Epithelial cell of proximal tubule (primary cell): ENCODE data around the gene TCN2. TPM values are rescaled to one million over a fixed set of nuclear protein-coding genes. Genes with fewer than 3 reads are reported as not detected.

Experiments
- DNase-seq: peaks from one replicate; pipeline ENCODE4 v3.0.0-alpha.2; 2011; ENCODE audit warnings: low read depth
- H3K4me3 ChIP-seq: 2 replicates; pipeline ENCODE4 v1.5.1; 2011; ENCODE audit warnings: low read depth, mild to moderate bottlenecking, low read length
- CTCF ChIP-seq: conservative IDR thresholded peaks from 2 replicates; pipeline ENCODE4 v1.5.1; 2012; ENCODE audit warnings: low read depth, mild to moderate bottlenecking, low read length
- total RNA-seq: library from RNA; depleted of rRNA; stranded (reverse); fragments of >200 nt; gene quantifications from 2 replicates; pipeline ENCODE4 v1.2.3, GENCODE V29; 2015

Gene TCN2
- total RNA-seq, 1 donor from 2014 or later, result 6.9 TPM

- no peak for DNase-seq
- H3K4me3 ChIP-seq, result no peak overlapping the region
- TF ChIP-seq CTCF, result no peak
Observed at GRCh38 chr22:30578481-30578880, 28.5 kb upstream of the TCN2 start.

DNA sequence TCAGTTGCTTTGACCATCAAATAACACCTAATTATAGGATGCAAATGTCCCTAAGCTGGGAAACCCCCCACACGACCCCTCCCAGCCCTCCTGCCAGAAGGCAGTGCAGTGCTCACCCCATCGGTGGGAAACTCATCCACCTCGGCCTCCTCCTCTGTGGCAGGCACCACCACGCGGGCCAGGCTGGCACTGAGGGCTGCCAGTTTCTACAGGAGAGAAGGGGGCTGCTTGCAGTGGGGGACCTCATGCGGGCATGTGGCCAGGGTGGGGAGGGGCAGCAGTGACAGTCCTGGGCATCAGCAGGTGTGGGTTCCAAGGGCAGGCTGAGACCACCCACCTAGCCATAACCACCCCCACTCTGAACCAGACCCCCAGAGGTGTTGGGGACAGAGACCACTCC is 26.1 kb upstream of the TCN2 start:
- H3K4me3 ChIP-seq, result no peak overlapping the region
- DNase-seq, result no peak
- no peak for TF ChIP-seq CTCF

DNA sequence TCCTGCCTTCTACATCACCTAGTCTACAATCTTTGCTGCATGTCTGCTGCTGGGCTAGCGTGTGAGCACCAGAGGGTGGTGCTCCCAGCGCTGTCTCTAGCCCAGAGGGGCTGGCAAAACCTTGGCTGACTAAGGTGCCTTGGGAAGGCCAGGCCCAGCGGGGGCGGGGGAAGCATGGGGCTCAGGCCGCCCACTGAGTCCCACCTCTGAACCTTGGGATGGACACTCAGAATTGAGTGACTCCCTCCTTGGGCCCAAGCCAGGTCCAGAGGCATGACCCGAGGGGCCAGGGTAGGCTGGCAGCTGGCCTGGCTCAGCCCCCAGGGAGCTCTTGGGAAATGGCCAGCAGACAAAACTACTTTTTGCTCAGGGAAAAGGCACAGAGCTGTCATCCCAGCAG is 24.9 kb upstream of the TCN2 start:
- no peak for TF ChIP-seq CTCF
- DNase-seq, result no peak
- no peak overlapping the region for H3K4me3 ChIP-seq

DNA sequence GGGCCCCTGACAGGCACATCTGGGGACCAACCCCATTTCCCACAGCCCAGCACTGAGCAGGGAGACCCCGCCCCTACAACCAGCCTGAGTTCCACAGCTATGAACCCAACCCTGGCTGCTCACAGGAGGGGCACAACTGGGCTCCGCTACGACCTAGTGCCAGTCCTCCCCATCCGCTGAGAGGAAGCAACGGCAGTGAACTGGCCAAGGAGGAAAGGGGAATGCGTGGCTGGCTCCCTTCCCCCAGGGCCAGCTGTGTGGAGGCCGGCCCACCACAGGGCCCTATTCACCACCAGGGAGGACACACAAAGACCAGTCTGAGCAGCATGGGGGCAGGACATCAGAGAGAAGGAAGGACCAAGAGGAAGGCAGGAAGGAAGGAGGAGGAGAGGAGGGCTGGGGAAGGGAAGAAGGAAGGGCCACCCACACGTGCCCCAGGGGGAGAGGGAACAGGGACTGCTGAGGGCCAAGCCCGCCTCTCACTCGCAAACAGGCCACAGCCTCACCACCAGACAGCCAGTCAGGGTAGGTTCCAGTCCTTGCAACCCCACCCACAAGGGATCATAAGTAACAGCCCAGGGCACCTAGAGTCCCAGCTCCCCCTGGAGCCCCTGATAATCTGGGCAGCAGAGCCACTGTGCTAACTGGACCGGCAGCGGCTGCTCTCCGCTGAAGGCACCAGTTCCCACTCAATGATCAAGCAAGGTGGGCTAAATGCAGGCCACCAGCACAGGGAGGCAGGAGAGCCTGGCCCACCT is 24.0 kb upstream of the TCN2 start:
- DNase-seq, result no peak

GRCh38 chr22:30584441-30584840 is 22.5 kb upstream of the TCN2 start:
- no peak for TF ChIP-seq CTCF
- no peak for DNase-seq

More for the DNA sequence above, 24.0 kb upstream of the TCN2 start:
- no peak for TF ChIP-seq CTCF
- H3K4me3 ChIP-seq, result no peak overlapping the region

DNA sequence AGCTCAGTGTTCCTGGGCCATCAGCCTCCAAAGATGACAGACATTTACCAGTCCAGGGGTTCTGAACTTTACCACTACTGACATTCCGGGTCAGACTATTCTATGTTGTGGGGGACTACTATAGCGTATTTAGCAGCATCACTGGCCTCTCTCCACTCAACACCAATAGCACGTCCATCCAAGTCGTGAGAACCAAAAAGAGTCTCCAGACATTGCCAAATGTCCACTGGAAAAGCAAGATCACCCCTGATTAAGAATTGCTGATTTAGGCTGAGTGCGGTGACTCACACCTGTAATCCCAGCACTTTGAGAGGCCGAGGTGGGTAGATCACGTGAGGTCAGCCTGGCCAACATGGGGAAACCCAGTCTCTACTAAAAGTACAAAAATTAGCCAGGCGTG is 20.6 kb upstream of the TCN2 start:
- no peak for DNase-seq
- no peak for TF ChIP-seq CTCF
- no peak overlapping the region for H3K4me3 ChIP-seq

More at GRCh38 chr22:30584441-30584840, 22.5 kb upstream of the TCN2 start:
- no peak overlapping the region for H3K4me3 ChIP-seq

DNA sequence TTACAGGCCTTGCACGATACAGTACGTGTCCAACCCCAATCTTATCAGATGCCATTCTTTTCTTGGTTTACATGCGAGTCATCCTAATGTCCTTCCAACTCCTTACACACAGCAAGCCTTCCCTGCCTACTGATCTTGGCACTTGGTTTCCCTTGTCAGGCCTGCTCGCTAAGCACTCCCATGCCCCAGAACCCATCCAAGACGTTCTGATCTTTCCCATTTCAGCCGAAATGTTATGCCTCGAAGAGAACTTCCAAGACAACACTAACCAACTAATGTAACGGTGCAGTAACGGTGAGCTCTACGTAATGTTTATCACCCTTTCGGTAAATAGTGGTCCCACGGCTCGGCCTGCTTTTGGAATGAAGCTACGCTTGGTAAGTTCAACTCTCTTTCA is 15.8 kb upstream of the TCN2 start:
- no peak for DNase-seq
- TF ChIP-seq CTCF, result no peak
- H3K4me3 ChIP-seq, result peak overlapping the region; percentile 86
